HG02884 (cell line): Measurements from ENCODE around the gene DTX3.
"Not testable (repeated sequence)": the region's sequence is repeated elsewhere in the genome, so short reads cannot be mapped to it uniquely, and the experiment has no call there.

Experiments
- ATAC-seq: cut with Tn5 transposase; IDR thresholded peaks from one replicate; pipeline ENCODE4 v1.9.1; 2021; ENCODE audit warnings: mild to moderate bottlenecking, moderate library complexity; ENCODE audit not compliant: unreplicated experiment

Gene DTX3

DNA sequence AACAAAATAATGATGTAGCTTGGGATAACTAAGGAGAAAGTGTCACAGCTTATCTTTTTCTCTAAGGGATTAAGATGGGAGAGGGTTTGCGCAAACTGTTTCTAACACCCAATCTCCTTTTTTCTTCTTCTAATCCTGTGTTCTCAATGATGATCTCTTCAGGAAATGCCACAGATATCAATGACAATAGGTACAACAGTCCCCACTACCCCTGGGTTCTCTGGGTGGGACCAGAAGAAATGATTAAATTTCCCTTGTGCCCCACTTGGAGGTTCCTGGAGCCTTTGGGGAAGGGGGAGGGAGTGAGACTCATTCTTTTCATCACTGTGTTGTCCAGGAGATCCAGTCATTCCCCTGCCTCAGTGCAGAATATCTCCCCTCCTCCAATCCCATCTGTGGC is 22.2 kb upstream of the DTX3 start:
- no peak for ATAC-seq

DNA sequence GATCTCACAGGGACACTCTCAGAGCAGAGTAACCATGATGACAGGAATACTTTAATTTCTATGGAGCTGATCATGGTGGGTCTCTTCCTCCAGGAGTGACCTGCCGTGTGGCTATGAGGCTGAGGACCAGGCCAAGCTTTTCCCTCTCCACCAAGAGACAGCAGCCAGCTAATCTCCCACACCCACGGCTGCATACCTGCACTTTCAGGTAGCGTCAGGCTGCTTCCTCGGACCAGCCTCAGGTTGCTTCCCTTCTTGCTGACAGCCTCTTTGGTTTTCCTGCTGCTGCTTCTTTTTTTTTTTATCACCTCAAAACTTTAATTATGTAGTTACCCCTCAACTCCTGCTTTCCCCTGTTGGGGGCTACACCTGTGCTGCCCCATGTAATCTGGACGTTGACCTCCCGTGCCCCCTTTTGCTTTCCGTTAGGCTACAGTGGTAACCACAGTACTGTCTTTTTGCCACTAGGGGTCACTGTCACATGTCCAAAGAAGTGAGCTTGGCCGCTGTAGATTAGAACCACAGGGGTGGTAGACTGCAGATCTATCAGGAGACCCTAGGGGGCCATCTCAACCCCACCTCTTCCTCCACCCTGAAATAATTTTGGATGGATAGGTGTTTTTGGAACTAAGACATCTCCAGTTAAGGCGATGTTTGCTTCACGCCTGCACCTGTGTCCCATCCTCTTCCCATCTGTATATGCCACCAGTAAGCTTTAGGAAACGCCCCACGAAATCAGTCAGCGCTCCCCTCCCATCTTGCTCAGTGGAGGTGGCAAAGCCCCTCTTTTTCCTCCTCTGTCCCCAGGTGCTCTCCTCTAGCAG is 21.4 kb upstream of the DTX3 start:
- peak; percentile 99 for ATAC-seq

DNA sequence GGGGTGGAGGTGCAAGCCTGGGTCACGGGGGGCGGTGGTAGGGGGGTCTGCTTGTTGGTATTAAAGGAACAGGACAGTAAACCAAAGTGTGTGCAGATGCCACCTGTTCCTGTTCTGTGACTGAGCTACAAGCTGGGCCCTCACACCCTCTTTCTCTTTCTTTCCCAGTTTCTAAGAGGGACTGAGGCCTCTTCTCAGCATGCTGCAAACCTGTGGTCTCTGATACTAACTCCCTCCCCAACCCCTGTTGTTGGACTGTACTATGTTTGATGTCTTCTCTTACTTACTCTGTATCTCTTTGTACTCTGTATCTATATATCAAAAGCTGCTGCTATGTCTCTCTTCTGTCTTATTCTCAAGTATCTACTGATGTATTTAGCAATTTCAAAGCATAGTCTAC is 20.6 kb upstream of the DTX3 start:
- ATAC-seq = no peak

DNA sequence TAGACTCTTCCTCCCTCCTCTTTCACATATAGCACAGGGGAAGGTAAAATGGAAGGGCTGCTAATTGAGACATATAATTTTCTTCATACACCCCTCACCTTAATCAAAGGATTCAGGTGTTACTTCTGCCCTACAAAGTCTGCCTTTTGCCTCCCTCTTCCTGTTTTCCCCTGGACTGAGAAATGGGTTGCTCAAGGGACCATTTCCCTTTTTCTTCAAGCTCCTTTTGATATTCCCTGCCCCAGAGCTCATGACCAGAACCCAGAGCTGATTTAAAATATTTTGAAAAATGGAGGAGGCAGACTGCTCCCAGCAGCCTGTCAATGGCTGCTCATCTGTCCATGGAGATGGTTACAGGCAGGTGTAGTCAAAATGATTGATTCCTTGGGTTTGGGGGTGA is 19.9 kb upstream of the DTX3 start:
- no peak for ATAC-seq

DNA sequence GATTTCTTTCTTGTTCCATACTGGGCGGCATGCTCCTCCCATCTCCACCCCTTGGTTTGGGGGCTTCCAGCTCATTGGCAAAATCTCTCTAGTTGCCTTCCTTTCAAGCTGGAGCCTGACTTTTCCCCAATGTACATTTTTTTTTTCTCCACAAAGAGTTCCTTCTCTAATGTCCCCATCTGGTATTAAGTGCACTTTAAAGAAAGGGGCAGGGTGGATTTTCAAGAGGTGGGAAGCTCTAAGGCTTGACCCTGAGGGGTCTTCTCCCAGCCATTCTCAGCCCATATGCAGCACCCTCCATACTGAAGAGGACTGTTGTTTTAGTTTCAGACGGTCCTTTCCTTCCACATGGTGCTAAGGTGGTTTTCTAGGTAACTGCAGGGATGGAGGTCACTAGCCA is 19.5 kb upstream of the DTX3 start:
- ATAC-seq = no peak

DNA sequence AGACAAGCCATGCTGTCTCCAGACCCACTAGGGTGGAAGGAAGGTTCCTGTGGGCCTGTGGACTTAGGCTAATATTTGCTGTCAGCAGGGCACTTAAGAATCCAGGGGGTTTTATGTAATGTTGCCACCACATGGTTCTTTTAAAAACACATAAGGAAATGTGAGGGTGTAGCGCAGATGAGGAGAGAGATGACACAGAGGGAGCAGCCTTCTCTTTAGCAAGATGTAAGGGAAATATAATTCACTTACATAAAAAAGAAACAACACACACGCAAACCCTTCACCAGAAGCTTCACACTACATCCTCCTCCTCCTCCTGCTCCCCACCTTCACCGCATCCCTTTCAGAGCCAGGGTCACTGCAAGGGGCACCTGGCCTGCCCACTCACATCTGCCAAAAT is 18.5 kb upstream of the DTX3 start:
- no peak for ATAC-seq

DNA sequence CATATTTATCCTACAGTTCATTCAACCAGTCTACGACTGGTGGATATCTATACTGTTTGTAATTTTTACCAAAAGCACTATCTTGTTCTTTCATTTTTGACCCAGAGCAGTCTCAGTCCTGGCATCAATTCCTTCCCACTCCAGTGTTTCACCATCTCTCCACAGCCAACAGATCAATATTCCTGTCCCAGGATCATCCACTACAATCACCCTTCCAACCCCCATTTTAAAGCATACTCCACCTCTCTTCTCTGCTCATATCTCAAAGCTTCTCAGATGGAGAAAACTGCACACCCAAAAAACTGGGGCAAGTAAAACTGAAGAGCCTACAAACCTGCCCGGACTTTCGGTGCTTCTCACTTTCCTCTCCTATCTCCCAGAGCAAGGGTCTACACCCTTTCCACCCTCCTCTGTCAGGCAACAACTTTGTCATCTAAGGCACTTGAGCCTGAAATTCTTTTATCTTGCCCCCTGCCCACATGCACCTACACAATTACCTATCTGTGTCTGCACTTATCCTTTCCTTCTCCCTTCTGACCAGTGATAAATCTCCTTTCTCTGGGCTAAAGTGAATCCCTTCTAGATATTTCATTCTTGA is 17.7 kb upstream of the DTX3 start:
- ATAC-seq = no peak

DNA sequence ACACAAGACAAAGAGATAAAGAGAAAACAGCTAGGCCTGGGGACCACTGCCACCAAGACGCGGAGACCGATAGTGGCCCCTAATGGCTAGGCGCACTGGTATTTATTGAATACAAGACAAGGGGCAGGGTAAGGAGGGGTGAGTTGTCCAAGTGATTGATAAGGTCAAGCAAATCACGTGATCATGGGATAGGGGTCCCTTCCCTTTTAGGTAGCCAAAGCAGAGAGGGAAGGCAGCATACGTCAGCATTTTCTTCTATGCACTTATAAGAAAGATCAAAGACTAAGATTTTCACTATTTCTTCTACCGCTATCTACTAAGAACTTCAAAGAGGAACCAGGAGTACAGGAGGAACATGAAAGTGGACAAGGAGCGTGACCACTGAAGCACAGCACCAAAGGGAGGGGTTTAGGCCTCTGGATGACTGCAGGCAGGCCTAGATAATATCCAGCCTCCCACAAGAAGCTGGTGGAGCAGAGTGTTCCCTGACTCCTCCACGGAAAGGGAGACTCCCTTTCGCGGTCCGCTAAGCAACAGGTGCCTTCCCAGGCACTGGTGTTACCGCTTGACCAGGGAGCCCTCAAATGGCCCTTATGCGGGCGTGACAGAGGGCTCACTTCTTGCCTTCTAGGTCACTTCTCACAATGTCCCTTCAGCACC is 15.5 kb upstream of the DTX3 start:
- not testable (repeated sequence) for ATAC-seq

DNA sequence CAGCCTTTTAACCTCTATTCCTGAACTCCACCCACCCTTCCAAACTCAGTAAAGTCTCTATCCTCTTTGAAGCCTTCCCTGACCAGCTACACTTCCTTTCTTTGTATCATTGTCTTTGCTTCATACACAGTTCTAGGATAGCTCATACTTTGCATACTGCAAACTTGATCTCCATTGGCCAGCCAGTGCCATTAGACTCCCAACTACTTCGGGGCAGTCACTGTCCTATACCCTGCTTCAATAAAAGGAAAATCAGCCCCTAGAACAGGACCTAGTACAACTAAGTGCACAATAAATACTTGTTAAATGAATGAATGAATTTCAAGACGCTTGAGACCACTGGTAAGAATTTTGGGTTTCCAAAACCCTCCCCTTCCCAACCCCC is 14.2 kb upstream of the DTX3 start:
- no peak for ATAC-seq

DNA sequence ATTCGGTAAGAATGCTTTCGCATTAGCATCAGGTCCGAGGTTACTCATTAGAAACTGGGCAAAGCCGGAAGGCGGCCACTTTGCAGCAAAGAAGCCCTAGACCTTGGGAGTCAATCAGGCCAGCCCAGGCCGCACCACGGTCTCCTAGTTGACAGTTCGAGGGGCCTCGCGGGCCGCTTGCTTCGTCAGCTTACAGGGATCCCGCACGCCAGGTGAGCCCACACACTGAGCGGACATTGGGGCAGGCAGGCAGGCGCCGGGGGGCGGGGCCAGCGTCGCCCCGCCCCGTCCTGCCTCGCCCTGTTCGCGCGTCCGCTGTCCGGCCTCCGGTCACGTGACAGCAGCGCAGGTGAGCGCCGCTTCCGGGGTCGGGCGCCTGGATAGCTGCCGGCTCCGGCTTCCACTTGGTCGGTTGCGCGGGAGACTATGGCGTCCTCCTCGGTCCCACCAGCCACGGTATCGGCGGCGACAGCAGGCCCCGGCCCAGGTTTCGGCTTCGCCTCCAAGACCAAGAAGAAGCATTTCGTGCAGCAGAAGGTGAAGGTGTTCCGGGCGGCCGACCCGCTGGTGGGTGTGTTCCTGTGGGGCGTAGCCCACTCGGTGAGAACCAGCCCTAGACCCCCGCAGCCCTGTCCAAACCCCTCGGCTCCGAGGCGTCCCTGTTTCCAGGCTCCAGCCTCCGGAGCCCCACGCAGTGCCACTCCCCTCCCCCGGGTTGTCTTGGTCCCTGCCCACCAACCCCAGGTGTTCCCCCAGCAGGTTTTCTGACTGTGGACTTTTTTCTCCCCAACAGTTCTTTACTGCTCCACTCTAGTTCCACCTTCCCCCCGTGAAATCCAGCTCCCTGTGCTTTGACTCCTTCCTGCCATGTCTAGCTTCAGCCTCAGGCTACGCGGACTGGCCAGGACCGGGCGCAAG is 13.5 kb upstream of the DTX3 start, which contains the start of gene PIP4K2C:
Gene PIP4K2C, plus strand, starts transcription at position 329 of the 918 bp plus-strand sequence. Its CDS starts 98 bp downstream, at position 427.
- ATAC-seq = peak; percentile 97

DNA sequence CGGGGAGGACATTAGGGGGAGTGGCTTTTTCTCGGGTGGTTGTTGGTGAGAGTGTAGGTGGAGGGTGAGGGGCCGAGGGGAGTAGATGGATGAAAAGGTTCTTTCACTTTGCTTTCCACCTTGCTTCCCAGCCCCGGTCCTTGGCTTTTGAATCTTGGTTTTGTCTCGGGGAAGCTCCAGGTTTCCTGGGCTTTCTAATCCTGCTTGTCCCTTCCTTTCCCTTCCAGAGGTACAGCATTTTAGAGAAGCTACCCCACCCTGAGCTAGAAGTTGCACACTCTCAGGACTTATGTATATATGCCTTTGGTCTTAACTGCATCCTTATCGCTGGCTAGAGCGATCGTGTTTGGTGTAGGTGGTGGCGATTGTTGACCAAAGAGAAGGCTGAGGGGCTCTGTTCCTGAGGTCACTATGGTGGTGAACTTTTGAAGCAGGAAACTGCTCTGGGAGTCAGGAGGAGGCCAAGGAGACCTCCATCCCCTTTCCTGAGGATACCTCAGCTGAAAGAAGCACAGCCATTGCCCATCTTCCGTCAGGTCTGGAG is 12.8 kb upstream of the DTX3 start:
- ATAC-seq = no peak

DNA sequence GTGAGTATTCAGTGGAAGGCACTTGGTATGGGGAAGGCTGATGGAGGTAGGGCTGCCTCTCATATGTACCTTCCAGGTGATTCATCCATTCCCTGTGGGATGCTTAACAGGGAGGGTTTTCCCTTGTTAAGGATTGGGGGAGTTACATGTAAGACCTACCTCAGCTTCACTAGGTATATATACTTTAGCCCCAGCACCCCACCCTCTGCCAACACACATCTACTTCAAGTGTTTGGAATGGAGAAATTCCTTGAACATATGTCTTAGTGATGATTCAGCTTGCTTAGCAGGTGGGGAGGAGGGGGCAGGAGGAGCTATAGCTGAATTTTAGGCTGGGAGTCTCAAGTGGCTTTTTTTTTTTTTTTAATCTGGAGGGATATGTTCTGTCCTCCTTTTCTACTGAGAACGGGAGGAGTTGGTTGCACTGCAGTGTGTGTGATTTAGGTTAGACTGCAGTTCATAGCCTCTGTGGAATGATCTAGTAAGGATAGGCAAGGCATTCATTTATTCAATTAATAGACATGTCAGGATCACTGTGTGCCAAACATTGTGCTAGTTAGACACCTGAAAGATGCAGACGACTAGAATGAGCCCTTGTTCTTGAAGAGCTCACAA is 12.0 kb upstream of the DTX3 start:
- ATAC-seq = no peak

DNA sequence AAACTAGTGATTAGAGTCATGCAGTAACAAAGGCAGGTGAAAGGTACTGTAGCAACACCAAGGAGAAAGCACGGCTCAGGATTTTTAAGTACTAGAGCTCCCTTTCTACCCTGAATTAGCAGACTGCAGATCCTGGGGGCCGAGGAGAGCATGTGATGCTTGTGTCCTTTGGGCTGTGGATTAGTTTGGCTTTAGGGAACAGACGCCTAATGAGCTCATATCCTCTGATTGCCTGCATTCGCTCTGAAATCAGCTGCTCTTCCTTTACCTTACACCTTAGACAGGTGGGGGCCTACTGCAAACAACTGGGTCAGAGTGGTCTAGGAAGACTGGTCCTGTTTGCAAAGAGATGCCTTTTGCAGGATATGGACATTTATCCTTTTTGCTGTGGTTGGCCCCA is 11.4 kb upstream of the DTX3 start:
- no peak for ATAC-seq

DNA sequence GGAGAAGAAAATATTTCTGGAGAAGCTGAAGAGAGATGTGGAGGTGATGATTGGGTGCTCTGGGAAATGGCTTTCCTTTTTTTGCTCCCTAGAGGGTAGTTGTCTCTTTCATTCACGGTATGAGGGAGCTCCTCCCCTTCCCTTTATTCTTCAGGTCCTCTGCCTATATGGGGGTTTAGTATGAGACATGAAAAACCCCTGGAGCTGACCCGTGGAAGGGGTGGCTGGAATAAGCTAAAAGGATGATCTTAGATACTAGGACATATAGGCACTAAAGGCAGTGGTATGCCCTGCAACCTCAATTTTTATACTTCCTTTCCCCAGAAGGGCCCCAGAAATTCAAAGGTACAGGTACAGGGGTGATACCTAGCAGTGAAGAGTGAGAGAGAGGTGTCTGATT is 4.2 kb upstream of the DTX3 start:
- ATAC-seq = no peak

DNA sequence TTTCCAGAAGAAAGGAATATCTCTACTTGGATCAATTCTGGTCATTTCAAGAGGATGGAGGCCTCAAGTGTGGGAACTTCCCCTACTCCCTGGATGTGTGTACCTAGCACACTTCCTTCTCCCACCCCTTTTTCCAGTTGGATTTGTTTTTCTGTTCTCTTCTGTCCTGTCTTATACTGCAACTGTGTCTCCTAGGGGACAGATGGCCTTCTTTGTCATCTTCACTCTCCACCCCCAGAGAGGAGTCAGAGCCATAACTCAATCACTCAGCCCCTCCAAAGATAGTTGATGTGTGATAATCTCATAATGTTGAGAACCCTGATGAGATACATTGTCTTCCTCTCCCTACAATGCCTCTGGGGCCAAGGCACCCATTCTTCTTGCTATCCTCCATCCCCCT is 2.1 kb upstream of the DTX3 start:
- no peak for ATAC-seq

DNA sequence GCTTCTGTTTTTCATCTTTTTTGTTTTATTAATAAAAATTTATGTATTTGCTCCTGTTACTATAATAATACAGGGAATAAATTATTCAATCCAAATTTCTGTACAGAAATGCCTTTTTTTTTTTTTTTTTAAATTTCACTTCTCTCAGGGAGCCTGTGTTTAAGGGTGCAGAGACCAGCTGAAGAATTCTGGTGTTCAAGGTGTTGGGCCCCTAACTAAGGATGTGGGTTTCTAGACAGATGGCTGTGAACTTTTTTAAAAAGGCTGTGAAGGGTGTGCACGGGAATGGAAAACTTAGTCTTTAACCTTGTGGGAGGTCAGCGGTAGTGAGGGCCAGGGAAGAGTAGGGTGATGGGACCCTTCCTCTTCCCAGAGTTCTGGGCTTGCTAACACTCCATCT is 1.3 kb upstream of the DTX3 start:
- no peak for ATAC-seq

DNA sequence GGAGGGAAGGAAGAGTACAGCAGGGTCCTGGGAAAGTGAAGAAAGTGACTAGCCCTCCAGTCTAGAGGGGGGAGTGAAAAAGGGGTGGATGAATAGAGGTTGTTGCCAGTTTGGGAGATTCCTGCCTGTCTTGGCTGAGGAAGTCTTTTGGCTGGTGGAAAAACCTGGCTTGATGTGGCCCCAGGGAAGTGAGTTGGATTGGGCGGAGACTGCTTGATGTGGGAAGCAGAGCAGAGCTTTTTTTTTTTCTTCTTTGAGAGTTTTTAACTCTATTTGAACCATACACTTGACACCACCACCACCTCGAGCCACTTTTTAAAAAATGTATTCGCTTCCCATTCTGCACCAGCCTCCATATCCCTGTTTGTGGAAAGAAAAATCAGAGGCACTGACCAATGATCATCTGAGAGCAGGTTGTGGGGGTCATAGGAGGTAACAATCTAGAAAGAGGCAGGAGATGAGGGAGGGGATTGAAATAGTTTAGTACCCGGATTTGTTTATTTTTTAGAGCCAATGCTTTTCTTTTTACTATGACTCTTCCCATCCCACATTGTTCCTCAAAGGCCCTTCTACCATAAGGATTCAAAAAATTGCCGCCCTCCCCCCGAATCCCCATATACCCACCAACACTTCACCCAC is 690 bp upstream of the DTX3 start:
- ATAC-seq = no peak

DNA sequence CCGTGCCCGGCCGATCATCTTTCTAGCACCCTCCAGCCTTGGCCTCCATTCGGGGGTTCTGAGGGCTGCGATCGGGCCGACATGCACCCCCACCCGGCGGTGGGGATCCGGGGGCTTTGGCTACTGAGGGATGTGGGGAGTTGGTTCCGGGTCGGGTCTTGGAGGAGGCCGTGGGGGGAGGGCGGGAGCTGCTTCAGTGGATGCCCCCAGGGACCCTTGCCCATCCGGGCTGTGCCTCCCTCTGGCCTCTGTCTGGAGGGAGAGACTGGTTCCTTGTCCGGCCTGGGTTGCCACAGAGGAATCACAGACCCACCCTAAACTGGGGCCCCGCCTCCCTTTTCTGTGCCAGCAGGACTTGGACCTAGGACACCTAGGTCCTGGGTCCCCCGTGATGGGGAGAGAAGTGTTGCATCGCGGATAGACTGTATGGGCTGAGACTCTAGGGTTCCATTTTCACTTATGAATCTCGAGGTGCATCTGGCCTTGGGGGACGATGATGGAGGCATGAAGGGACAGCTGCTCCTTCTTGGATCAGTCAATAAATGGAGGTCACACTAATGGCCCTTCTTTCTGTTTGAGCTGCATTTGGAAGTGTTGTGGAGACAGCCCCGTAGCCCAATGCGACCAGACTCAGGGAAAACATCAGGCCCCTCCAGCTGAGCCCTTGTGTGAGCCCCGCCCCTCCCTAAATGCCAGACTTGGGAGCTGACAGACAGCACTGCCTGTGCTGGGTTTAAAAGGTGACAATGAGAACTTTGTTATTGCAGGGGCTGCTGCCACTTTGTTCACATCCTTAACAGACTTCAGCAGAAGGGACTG is 577 bp downstream of the DTX3 start:
- ATAC-seq = no peak

DNA sequence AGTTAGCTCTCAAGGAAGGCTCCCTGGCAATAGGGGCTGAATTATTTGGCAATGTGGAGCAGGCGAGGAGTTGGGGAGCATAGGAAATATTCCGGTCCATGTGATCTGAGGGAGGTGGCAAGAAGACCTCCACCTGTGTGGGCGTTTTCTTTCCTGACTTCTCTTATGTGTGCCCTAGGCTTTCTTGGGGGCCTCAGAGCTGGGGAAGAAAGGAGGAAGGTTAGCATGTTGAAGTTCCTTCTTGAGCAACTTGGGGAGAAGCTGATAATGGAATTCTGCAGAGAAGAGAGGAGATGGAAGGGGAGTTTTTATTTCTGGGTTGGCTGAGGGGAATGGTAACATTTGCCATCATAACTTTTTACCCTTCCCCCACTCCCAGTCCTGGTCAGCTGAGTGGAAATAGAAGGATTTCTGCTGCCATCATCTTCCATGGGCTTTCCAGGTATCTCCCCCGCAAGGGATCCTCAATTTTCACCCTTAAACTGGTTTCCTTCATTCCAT is 1.2 kb downstream of the DTX3 start:
- no peak for ATAC-seq
